Stimulated activated CD8-positive, alpha-beta memory T cell treated with anti-CD3 and anti-CD28 coated beads, Interleukin-15, amount 100 ng/mL, for 1 hour (primary cell): ENCODE results near the gene PLXNB2.
A peak's percentile ranks its signal among the peaks of the same experiment; 100 is the strongest.
"Not testable (repeated sequence)": the region's sequence is repeated elsewhere in the genome, so short reads cannot be mapped to it uniquely, and the experiment has no call there.

Experiments used
- DNase-seq: peaks from one replicate; pipeline ENCODE4 v3.0.0-alpha.2; 2020; ENCODE audit warnings: low read depth

Gene PLXNB2

DNA sequence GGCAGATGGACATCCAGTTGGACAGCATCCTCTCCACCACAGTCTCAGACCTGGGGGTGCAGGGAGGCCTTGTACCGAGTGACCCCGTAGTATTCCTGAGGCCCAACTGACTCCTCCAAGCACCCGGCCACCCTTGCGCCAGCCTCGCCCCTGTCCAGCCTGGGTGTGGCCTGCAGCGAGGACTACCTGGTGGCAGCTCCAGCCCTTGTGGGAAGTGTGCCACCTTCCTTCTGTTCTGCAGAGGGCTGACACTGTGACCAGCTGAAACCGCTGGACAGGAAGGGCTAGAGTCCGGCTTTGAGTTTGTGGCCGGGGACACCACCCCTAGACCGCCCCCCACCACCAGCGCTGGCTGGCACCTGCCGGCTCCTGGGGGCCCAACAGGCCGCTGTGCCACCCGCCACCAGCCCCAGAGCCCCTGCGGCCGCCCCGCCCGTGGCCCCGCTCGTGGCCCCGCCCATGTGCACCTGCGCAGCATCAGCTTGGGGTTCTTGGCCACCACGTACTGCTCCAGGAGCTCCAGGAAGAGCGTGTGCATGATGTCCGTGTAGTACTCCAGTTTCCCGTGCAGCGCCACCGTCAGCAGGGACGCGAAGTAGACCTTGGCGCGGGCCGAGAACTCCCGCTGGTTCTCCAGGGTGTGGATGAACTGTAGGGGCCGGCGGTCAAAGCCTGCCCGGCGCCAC, 27.3 kb downstream of the PLXNB2 start:
- no peak for DNase-seq

DNA sequence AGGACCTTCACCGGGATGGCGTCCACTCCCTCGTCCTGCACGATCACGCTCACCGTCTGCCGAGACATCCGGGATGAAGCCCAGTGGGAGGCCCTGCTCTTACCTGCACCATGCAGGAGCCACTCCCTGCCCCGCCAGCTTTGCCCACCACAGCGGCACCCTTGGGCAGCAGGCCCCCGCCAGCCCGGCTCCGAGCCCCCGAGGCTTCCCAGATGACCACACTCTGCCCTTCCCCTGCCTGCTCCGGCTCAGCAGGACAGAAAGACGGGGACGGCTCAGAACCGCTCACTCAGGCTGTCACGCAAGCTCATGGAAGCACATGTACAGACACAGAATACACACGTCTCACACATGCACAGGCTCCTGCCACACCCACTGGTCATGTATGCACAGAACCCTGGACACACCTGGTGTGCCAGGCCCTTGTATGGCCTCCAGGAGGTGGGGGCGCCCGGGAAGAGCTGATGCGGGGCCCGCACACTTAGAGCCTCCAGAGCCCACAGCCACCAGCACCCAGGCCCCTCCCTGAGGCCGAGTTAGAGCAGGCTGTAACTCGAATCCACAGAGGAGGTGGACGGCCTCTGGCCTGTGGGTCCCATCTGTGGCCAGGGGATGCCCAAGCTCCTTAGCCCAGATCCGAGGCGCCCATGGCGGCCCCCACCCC, 28.4 kb downstream of the PLXNB2 start:
- DNase-seq = no peak

DNA sequence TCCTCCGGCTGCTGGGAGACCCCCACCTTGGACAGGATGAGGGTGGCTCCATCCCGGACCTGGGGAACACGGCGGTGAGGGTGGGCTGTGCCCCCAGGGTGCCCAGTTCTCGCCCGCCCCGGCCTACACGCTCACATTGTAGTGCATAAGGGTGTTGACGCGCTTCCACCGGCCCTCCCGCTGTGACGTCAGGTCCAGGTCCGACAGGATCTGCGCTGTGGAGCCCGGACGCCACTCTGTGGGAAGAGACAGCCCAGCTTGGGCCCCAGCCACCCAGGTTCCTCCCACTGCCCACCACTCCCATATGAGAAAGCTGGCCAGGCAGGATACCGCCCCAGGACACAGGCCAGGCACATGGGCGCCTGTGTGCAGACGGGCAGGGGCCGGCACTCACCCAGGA, 29.0 kb downstream of the PLXNB2 start:
- no peak for DNase-seq

DNA sequence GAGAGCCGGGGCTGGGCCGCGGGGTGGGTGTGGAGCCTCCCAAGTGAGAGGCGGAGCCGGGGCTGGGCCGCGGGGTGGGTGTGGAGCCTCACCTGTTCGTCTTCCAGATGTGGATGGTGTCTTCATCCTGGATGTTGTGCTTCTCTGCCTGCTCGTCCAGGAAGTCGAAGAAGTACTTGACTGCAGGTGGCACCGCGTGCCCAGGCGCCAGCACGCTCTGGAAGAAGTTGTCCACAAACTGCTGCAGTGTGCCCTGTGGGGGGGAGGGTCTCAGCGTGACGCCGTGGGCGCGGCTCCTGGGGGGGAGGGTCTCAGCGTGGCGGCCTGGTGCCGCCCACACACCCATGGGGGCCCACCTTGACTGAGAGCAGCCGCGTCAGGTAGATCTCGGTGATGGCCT, 29.7 kb downstream of the PLXNB2 start:
- no peak for DNase-seq

DNA sequence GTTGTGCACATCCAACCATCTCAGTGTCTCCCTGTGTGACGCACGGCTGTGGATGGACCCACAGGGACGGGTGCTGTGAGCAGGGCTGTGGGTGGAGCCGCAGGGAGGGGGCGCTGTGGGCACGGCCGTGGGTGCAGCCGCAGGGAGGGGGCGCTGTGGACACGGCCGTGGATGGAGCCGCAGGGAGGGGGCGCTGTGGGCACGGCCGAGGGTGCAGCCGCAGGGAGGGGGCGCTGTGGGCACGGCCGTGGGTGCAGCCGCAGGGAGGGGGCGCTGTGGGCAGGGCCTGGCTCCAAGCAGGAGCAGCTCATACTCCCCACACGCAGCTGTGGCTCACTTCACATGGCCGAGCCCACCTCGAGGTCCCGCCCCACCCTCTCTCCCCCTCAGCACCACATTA, 31.3 kb downstream of the PLXNB2 start:
- no peak for DNase-seq

DNA sequence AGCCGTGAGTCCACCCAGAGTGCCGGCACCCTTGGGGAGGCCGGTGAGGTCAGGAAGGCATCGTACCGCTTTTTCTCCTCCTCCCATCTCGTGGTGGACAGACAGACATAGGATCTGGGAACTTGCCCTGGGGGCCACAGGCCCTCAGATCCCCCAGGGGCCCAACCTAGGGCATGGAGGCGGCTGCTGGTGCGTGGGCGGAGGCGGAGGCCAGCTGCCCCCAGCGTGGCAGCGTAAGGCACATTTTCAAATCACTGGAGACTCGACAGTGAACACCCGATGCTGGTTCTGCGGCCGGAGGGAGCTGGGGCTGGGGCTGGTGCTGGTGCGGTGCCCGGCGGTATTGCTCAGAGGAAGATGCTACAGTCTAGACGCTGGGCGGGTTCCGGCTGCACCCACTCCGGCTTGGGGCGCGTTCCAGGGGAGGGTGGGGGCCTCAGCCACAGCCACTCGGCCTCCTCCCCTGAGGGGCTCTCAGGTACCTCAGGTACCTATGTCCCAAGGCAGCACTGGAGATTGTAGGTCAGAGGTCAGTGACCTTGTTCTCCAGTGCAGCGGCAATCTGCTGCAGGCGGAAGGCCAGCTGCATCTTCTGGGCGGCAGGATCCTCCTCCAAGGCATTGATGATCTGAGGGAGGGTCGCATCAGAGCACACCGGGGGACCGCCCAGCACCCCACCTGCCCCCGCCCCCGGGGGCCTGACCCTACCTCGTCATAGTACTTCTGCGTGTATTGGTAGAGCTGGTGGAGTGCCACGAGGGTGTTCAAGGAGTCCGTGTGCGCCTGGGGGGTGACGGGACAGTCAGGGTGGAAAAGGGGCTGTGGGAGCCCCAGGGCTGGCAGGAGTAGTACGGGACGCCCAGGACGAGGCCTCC, 32.0 kb downstream of the PLXNB2 start:
- DNase-seq = no peak

DNA sequence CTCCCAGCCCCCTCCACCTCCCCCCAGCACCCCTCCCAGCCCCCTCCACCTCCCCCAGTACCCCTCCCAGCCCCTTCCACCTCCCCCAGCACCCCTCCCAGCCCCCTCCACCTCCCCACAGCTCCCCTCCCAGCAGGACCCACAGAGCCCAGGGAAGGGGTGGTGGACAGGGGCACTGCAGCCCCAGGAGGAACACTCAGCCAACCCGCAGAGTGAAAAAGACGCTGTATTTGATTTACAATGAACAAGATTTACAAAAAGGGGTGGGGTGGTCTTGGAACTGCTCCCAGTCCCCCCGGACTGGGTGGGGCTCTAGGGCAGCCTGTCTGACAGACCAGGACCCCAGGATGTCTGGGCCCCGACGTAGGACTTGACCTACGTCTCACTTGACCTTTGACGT, 32.7 kb downstream of the PLXNB2 start:
- DNase-seq = no peak

DNA sequence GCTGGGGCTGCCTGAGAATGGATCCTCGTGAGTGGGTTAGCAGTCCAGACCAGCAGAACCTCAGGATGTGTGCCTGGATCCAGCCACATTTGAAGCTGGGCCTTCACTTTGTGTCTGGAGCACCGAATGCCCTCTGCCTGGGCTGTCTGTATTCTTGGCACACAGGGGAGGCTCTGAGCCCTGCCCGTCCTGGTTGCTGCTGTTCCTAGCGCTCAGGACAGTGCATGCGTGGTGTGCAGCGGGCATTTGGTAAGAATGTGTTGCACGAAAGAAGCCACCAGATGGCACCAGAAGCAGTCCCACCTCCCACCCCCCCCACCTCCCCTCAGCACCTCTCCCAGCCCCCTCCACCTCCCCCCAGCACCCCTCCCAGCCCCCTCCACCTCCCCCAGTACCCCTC, 33.1 kb downstream of the PLXNB2 start:
- DNase-seq = no peak

DNA sequence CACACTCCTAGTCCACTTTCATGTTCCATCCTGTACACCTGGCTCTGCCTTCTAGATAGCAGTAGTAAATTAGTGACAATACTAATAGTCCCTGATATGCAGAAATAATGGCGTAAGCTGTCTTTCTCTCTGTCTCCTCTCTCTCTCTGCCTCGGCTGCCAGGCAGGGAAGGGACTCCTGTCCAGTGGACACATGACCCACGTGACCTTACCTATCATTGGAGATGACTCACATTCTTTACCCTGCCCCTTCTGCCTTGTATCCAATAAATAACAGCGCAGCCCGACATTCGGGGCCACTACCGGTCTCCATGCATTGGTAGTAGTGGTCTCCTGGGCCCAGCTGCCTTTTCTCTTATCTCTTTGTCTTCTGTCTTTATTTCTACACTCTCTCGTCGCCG, 33.7 kb downstream of the PLXNB2 start:
- not testable (repeated sequence) for DNase-seq

DNA sequence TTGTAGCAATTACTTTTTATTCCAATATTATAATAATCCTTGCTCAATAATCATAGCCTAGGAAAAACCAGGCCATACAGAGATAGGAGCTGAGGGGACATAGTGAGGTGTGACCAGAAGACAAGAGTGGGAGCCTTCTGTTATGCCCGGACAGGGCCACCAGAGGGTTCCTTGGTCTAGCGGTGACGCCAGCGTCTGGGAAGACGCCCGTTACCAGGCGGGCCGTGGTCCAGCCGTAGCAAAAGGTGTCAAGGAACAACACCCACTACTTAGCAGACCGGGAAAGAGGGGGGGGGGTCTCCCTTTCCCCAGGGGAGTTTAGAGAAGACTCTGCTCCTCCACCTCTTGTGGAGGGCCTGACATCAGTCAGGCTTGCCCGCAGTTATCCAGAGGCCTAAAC, 34.1 kb downstream of the PLXNB2 start:
- DNase-seq = not testable (repeated sequence)

DNA sequence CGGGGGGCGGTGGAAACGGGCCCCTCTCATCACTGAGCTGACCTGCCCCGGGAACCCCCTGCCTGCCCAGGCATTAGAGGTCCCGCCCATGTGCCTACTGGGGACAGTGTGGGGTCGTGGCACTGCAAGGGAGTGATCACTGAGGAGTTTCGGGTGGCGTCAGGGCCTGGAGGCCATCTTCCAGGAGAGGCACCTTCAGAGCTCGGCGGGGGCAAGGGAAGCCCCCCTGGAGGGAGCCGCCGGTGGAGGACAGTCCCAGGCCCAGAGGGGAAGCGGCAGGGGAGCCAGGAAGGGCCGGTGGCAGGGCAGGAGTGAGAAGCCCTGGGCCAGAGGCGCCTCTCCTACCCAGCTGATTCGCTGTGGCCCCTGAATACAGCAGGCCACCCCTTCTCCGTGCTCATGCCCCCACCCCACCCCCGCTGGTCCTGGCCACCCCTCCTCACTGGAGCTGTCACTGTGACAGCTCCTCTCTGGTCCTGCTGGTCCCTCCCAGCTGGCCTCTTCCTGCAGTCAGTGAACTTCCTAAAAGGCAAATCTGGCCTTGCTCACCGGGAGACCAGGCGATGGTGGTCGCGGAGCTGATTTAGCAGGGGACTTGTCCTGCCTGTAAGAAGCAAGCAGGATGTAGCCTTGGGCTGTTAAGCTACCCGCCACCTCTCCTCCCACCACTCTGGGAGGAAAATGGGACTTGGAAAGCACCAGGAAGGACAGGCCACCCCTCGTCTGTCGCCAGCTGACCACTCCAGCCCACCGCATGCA, 35.2 kb downstream of the PLXNB2 start:
- DNase-seq = no peak

DNA sequence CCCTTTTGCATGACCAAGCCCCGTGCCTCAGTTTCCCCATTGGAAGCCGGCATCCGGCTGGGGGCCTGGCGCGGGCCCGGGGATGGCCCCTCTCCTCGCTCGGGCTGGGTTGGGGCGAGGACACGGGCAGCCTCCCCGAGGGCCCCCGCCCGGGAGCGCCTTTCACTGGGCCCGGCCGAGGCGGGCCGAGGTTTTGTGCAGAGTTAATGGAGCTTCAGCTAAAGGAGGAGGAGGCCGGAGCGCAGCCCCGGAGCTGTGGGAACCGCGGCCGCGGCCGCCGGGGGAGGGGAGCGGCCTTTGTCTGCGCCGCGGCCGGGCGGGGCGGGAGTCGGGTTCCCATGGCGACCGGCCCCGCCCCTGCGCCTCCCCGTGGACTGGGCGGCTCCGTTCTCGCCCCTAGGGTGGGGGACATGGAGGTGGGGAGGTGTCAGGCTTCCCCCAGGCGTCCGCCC, 35.9 kb downstream of the PLXNB2 start:
- no peak for DNase-seq

DNA sequence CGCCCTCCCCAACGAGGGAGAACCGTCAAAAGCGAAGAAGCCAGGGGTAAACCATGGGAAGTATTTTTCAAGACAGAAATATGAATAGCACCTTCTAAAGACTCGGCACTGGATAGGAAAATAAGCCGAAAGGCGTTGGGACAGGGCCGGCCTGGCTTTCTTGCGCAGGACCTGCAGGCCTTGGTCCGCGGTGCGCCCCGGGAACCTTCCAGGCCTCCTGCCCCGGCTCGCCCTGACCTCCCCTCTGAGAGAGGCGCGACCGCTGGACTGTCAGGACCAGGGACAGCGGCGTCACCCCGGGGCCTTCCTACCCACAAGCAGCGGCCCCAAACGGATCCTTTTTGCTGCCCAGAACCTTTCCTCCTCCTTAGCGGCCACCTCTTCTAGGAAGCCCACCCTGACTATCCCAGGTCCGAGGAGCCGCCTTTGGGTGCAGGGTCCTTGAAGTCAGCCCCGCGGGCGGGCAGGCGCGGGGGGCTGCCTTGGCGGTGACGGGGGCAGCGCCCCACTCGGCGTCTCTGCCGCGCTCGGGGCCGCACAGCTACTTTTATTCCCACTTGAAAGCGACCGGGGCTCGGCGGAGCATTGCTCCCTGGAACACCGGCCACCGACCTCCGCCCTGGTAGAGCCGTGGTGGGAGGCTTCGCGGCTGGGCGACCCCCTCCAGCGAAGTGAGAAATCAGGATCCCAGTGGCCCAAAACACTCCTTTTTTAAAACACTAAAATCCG, 36.6 kb downstream of the PLXNB2 start:
- DNase-seq = peak; percentile 46

DNA sequence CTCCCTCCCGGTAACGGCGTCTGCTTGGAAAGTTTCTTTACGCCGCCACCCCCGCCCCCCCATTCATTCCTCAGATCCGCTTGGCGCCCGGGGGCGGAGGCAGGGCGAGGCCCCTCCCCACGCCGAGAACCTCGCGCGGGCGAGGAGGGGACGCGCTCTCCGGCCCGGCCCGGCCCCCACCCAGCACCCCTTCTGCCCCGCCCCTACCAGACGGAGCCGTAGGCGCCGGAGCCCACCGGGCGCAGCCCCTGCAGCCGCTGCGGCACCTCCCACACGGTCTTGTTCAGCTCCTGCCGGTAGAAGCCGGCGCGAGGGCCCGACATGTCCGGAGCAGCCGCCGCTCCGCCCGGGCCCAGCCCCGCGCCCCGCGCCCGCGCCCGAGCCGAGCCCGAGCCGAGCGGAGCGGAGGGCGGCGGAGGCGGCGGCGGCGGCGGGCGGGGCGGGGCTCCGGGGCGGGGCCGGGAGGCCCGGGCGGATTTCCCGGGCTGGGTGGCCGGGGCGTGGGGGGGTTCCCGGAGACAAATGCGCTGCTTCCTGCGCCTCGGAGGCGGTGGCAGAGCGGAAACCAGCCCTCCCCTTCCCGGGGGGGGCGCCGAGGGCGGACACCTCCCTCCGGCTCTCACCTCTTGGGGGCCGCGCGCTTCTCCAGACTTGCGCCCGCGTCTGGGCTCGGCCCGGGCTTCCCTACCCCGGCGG, 37.3 kb downstream of the PLXNB2 start, which contains the start of gene MAPK11:
TSS of gene MAPK11 (minus strand) at position 411 of the 696 bp plus-strand sequence. CDS start at position 323, 88 bp downstream.
- peak; percentile 43 for DNase-seq

DNA sequence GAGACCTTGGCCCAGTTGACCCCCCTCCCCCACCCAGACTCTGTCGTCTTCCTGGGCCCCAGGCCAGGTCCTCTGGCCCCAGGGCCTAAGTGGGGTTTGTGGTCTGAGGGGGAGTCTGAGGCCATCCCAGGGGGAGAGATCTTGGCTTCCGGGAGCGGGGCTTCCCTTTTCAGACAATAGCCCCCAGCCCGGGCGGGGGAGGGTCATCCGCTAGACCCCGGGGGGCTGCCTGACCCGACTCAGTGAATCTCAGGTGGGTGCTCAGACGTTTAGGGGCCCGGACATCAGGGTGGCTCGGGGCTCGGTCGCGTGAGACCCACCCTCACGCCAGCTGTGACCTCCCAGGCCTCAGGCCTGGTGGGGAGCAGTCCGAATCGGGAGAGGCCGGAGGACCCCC, 37.9 kb downstream of the PLXNB2 start:
- DNase-seq = no peak

DNA sequence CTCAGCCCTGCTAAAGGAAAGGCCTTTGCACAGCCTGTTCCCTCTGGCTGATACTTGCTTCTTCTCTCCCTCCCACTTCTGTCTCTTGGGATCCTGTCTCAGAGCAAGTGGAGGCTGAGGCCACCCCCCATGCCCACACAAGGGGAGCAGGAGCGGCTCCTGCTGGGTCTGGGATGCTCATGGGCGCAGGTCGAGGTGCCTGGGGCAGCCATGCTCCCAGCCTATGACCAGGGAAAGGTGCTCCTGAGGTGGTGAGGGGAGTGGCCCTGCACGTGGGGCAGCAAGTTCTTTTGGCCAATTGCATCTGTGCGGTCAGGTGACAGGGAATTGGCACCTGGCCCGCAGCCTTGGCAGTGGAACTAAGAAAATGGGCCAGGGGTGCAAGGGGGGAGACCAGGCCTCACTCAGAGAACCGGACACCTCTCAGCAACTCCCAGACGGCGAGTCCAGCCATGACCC, 38.8 kb downstream of the PLXNB2 start:
- DNase-seq = no peak

DNA sequence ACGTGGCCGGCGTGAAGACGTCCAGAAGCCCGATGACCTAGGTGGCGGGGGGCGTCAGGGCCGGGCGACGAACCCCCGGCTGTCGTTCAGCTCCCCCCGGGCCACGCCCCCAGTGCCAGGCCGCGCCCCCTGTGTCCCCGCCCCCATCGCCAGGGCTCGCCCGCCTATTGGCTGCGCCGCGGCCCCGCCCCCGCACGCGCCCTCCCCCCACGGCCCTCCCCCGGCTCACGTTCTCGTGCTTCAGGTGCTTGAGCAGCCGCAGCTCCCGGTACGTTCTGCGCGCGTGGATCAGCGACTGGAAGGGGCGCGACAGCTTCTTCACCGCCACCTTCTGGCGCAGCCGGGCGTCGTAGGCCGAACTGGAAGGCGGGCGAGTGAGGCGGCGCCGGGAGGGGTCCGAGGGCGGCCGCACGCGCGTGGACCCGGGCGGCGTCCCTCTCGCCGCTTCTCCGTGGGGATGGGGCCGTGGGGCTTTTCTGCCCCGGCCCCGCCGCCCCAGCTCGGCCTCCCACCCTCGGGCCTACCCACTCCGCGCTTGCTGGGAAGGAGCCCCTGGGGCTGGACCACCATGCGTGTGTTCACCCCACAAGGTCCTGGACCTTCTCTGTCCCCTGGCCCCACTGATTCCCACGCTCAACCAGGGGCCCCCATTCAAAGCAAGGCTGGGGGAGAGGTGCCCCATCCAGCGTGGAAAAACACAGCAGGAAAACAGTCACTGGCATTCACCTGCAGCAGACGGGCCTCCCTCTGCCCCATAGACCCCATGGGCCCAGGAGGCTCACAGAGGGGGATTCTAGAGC, 39.7 kb downstream of the PLXNB2 start:
- no peak for DNase-seq

DNA sequence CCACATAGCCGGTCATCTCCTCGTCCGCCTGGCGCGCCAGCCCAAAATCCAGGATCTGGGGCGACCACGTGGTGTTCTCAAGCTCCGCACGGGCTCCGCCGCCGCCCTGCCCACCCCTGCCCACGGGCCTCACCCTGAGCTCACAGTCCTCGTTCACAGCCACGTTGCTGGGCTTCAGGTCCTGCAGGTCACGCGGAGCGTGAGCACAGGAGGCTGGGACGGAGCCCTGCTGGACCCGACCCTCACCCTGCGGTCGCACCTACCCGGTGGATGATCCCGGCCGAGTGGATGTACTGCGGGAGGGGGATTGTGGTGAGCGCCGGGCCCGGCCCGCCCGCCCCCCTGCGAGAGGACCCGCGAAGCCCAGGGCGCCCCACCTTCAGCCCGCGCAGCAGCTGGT, 40.5 kb downstream of the PLXNB2 start:
- DNase-seq = no peak

DNA sequence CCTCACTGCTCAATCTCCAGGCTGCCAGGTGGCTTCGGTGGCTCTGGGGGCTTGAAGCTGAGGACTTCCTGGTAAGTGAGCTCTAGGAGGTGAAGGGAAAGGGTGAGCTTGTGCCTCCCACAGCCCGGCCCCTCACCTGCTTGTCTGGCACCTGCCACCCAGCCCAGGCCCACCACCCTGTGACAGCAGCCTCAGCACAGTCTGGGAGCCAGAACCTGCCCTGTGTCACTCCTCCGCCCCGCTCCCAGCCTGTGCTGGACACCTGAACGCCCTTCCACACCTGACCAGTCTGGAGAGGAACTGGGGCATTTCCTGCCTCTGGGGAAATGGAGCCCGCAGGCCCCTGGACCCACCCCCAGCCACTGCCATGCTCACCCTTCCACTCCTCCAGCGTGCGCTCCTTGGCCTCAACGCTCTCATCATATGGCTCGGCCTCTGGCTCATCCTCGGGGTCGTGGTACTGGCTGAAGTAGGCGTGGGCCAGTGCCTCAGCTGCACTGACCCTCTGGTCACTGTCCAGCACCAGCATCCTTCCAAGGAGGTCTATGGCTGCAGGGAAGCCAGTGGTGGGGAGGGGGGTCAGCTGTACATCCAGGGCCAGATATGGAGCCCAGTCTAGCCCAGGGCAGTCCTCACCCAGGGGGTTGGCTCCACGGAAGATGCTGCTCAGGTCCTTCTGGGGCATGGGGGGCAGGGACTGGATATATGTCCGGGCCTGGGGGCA, 42.3 kb downstream of the PLXNB2 start:
- no peak for DNase-seq
